Neuronal stem cell (in vitro differentiated cells): ENCODE data around the gene STX18.

Source experiments
- DNase-seq: peaks from one replicate; pipeline ENCODE4 v3.0.0-alpha.2; 2013; ENCODE audit warnings: low spot score
- H2AFZ ChIP-seq: one replicate; pipeline ENCODE4 v1.6.1; 2013; ENCODE audit warnings: mild to moderate bottlenecking, low read length, inconsistent platforms
- H2AK5ac ChIP-seq: 2 replicates; pipeline ENCODE4 v1.6.1; 2013; ENCODE audit warnings: low read depth, mild to moderate bottlenecking, inconsistent platforms, low read length, moderate library complexity, mixed read lengths
- H2BK120ac ChIP-seq: 2 replicates; pipeline ENCODE4 v1.6.1; 2013; ENCODE audit warnings: low read depth, mild to moderate bottlenecking, inconsistent platforms, low read length, moderate library complexity, mixed read lengths
- H2BK12ac ChIP-seq: one replicate; pipeline ENCODE4 v1.6.1; 2013; ENCODE audit warnings: low read length, inconsistent platforms
- H2BK15ac ChIP-seq: 2 replicates; pipeline ENCODE4 v1.6.1; 2013; ENCODE audit warnings: mild to moderate bottlenecking, low read length, inconsistent platforms, mixed read lengths
- H2BK5ac ChIP-seq: one replicate; pipeline ENCODE4 v1.6.1; 2013; ENCODE audit warnings: inconsistent platforms, mild to moderate bottlenecking, low read length, moderate library complexity
- H3K14ac ChIP-seq: one replicate; pipeline ENCODE4 v1.6.1; 2013; ENCODE audit warnings: low read length, inconsistent platforms
- H3K18ac ChIP-seq: 2 replicates; pipeline ENCODE4 v1.6.1; 2013; ENCODE audit warnings: low read length, inconsistent platforms
- H3K23ac ChIP-seq: 2 replicates; pipeline ENCODE4 v1.6.1; 2013; ENCODE audit warnings: low read depth, mild to moderate bottlenecking, mixed read lengths, low read length, inconsistent platforms; ENCODE audit not compliant: poor library complexity
- H3K27ac ChIP-seq: replicated peaks from 3 replicates; pipeline ENCODE4 v1.5.1; 2013; ENCODE audit warnings: low read length, inconsistent platforms
- H3K27me3 ChIP-seq, 3 experiments: 2 replicates each; pipeline ENCODE4 v1.6.1; 2013; ENCODE audit warnings: low read length in 3 of 3, mild to moderate bottlenecking in 2 of 3, inconsistent platforms in 1 of 3, low read depth in 1 of 3, mixed read lengths in 1 of 3, moderate library complexity in 1 of 3; ENCODE audit not compliant: control insufficient read depth in 3 of 3, insufficient read depth in 3 of 3
- H3K36me3 ChIP-seq, 2 donors: replicated peaks in 1 of 2; 2 replicates each; pipeline ENCODE4 v1.6.1; 2013; ENCODE audit warnings: low read length in 2 of 2; ENCODE audit not compliant: control insufficient read depth in 2 of 2, insufficient read depth in 2 of 2
- H3K4ac ChIP-seq: 2 replicates; pipeline ENCODE4 v1.6.1; 2013; ENCODE audit warnings: inconsistent platforms, mild to moderate bottlenecking, low read length, moderate library complexity
- H3K4me1 ChIP-seq, 2 donors: 1 replicate in 1 of 2; 2 replicates in 1 of 2; pipeline ENCODE4 v1.6.1; 2013; ENCODE audit warnings: low read length in 2 of 2, low read depth in 1 of 2; ENCODE audit not compliant: control insufficient read depth in 2 of 2, insufficient read depth in 1 of 2
- H3K4me2 ChIP-seq: one replicate; pipeline ENCODE4 v1.6.1; 2013; ENCODE audit warnings: mild to moderate bottlenecking, low read length, inconsistent platforms; ENCODE audit not compliant: insufficient read depth, poor library complexity, severe bottlenecking
- H3K4me3 ChIP-seq, 2 donors: 2 replicates each; pipeline ENCODE4 v1.5.1; 2013; ENCODE audit warnings: low read length in 2 of 2, mild to moderate bottlenecking in 2 of 2, inconsistent platforms in 1 of 2, moderate library complexity in 1 of 2
- H3K79me1 ChIP-seq: one replicate; pipeline ENCODE4 v1.6.1; 2013; ENCODE audit warnings: low read depth, mild to moderate bottlenecking, inconsistent platforms, low read length, moderate library complexity
- H3K9ac ChIP-seq: one replicate; pipeline ENCODE4 v1.6.1; 2013; ENCODE audit warnings: mild to moderate bottlenecking, low read depth, low read length, inconsistent platforms; ENCODE audit not compliant: poor library complexity
- H3K9me3 ChIP-seq, 2 donors: replicated peaks in 1 of 2; 2 replicates each; pipeline versions ENCODE3 to v1.6.1; 2013; ENCODE audit warnings: low read length in 2 of 2, mild to moderate bottlenecking in 2 of 2, inconsistent platforms in 1 of 2, low read depth in 1 of 2, mixed read lengths in 1 of 2, moderate library complexity in 1 of 2; ENCODE audit not compliant: control insufficient read depth in 2 of 2, insufficient read depth in 1 of 2
- H4K8ac ChIP-seq: one replicate; pipeline ENCODE4 v1.6.1; 2013; ENCODE audit warnings: low read depth, mild to moderate bottlenecking, inconsistent platforms, low read length, moderate library complexity
- H4K91ac ChIP-seq: one replicate; pipeline ENCODE4 v1.6.1; 2013; ENCODE audit warnings: low read length, low read depth, mild to moderate bottlenecking, inconsistent platforms; ENCODE audit not compliant: poor library complexity
- WGBS, 2 donors: extraction: QIAGEN DNeasy Blood & Tissue Kit; methylation state at CpG; one replicate each; pipeline ENCODE4 v1.1.7; 2013; ENCODE audit warnings: missing lambda C conversion rate in 2 of 2, mixed read lengths in 1 of 2; ENCODE audit not compliant: insufficient read length in 2 of 2, insufficient replicate concordance in 1 of 2; ENCODE audit errors: extremely low coverage in 2 of 2; 5-methylcytosine and 5-hydroxymethylcytosine counted together

Gene STX18

GRCh38 chr4:4462970-4463369 lies 78.9 kb downstream of the STX18 start:
- peaks cover 2 to 3% of the 10 kb centered on the region in 2 donors for H3K4me1 ChIP-seq
- H2AFZ ChIP-seq = no peak overlapping the region
- H3K14ac ChIP-seq = no peak overlapping the region
- H3K23ac ChIP-seq = no peak overlapping the region
- no peak for DNase-seq
- no CpG with 5 or more reads among the region's 3 CpGs for WGBS, 2 donors
- H4K91ac ChIP-seq = no peak overlapping the region
- H3K4me2 ChIP-seq = no peak overlapping the region
- H3K9ac ChIP-seq = no peak overlapping the region
- H3K4ac ChIP-seq = no peak overlapping the region
- no peak overlapping the region for H2BK5ac ChIP-seq
- H3K9me3 ChIP-seq = peaks cover 3 to 6% of the 10 kb centered on the region in 2 donors
- peaks cover 12 to 54% of the 10 kb centered on the region in 2 donors for H3K36me3 ChIP-seq
- no peak overlapping the region for H2AK5ac ChIP-seq
- no peak overlapping the region for H3K18ac ChIP-seq
- H3K4me3 ChIP-seq = no peak overlapping the region
- H2BK12ac ChIP-seq = no peak overlapping the region
- no peaks in the 10 kb centered on the region for H3K27me3 ChIP-seq
- H2BK15ac ChIP-seq = no peak overlapping the region
- no peak overlapping the region for H3K27ac ChIP-seq
- no peak overlapping the region for H2BK120ac ChIP-seq
- H4K8ac ChIP-seq = no peak overlapping the region
- peaks cover 2% of the 10 kb centered on the region for H3K79me1 ChIP-seq

- Histone ChIP-seq H3K9me3 (peaks cover 0 to 4% of the 10 kb centered on the region in 2 donors), H2BK15ac (no peak overlapping the region), H3K18ac (no peak overlapping the region), H3K36me3 (peaks cover 9 to 53% of the 10 kb centered on the region in 2 donors), H2BK5ac (no peak overlapping the region), H3K27me3 (no peaks in the 10 kb centered on the region), H3K9ac (no peak overlapping the region), H4K8ac (no peak overlapping the region), H2BK120ac (no peak overlapping the region), H4K91ac (no peak overlapping the region), H3K4me1 (peaks cover 2 to 5% of the 10 kb centered on the region in 2 donors), H2AK5ac (no peak overlapping the region), H2BK12ac (no peak overlapping the region), H3K23ac (no peak overlapping the region), H3K4ac (no peak overlapping the region), H3K27ac (no peak overlapping the region), H3K14ac (no peak overlapping the region), H3K4me3 (no peak overlapping the region), H2AFZ (no peak overlapping the region), H3K4me2 (no peak overlapping the region), H3K79me1 (peaks cover 2% of the 10 kb centered on the region)
- no CpG with 5 or more reads among the region's 5 CpGs for WGBS, 2 donors
- no peak for DNase-seq
Observed at GRCh38 chr4:4461850-4462249, 80.0 kb downstream of the STX18 start.

GRCh38 chr4:4461178-4461577 lies 80.7 kb downstream of the STX18 start:
- Histone ChIP-seq H3K4ac (no peak overlapping the region), H3K14ac (no peak overlapping the region), H3K79me1 (peaks cover 2% of the 10 kb centered on the region), H3K9me3 (peaks cover 0 to 3% of the 10 kb centered on the region in 2 donors), H3K27me3 (no peaks in the 10 kb centered on the region), H4K8ac (no peak overlapping the region), H2AFZ (no peak overlapping the region), H3K27ac (no peak overlapping the region), H4K91ac (no peak overlapping the region), H3K36me3 (peaks cover 10 to 54% of the 10 kb centered on the region in 2 donors), H2BK15ac (no peak overlapping the region), H3K23ac (no peak overlapping the region), H3K4me3 (no peak overlapping the region), H3K9ac (no peak overlapping the region), H2BK120ac (no peak overlapping the region), H3K18ac (no peak overlapping the region), H3K4me1 (peaks cover 2 to 5% of the 10 kb centered on the region in 2 donors), H2BK12ac (no peak overlapping the region), H2AK5ac (no peak overlapping the region), H2BK5ac (no peak overlapping the region), H3K4me2 (no peak overlapping the region)
- no peak for DNase-seq

GRCh38 chr4:4460759-4461158 lies 81.1 kb downstream of the STX18 start:
- Histone ChIP-seq H3K27ac (no peak overlapping the region), H3K4me2 (no peak overlapping the region), H2BK15ac (no peak overlapping the region), H2AK5ac (no peak overlapping the region), H3K9ac (no peak overlapping the region), H3K36me3 (peaks cover 7 to 54% of the 10 kb centered on the region in 2 donors), H3K4ac (no peak overlapping the region), H3K9me3 (peaks cover 0 to 3% of the 10 kb centered on the region in 2 donors), H4K8ac (no peak overlapping the region), H2BK5ac (no peak overlapping the region), H3K79me1 (peaks cover 2% of the 10 kb centered on the region), H3K27me3 (no peaks in the 10 kb centered on the region), H3K4me3 (no peak overlapping the region), H2BK120ac (no peak overlapping the region), H2BK12ac (no peak overlapping the region), H3K18ac (no peak overlapping the region), H3K4me1 (peaks cover 2 to 5% of the 10 kb centered on the region in 2 donors), H4K91ac (no peak overlapping the region), H3K14ac (no peak overlapping the region), H3K23ac (no peak overlapping the region), H2AFZ (no peak overlapping the region)
- WGBS, 2 donors = no CpG with 5 or more reads among the region's 6 CpGs
- no peak for DNase-seq
